Esophagus (tissue), 2 donors: ENCODE measurements around the gene PVALEF. TPM values are rescaled to one million over a fixed set of nuclear protein-coding genes. Genes with fewer than 3 reads are reported as not detected.

Experiments used
- H3K27ac ChIP-seq, 2 donors: one replicate each; pipeline ENCODE4 v1.5.1; 2013; ENCODE audit warnings: low read depth in 2 of 2, mild to moderate bottlenecking in 2 of 2, inconsistent platforms in 1 of 2, low read length in 1 of 2, moderate library complexity in 1 of 2
- H3K27me3 ChIP-seq, 2 donors: one replicate each; pipeline ENCODE4 v1.6.1; 2013; ENCODE audit warnings: low read length in 2 of 2, control low read depth in 1 of 2, mild to moderate bottlenecking in 1 of 2; ENCODE audit not compliant: insufficient read depth in 2 of 2, control insufficient read depth in 1 of 2
- H3K36me3 ChIP-seq, 2 donors: one replicate each; pipeline ENCODE4 v1.6.1; 2013; ENCODE audit warnings: low read length in 1 of 2; ENCODE audit not compliant: control insufficient read depth in 2 of 2, insufficient read depth in 2 of 2
- H3K4me1 ChIP-seq, 2 donors: one replicate each; pipeline ENCODE4 v1.6.1; 2013; ENCODE audit warnings: low read length in 1 of 2; ENCODE audit not compliant: control insufficient read depth in 2 of 2, insufficient read depth in 2 of 2
- H3K4me3 ChIP-seq, 2 donors: one replicate each; pipeline ENCODE4 v1.5.1; 2013; ENCODE audit warnings: low read length in 2 of 2, mild to moderate bottlenecking in 2 of 2, low read depth in 1 of 2, moderate library complexity in 1 of 2
- H3K9me3 ChIP-seq, 2 donors: one replicate each; pipeline ENCODE4 v1.6.1; 2013; ENCODE audit warnings: mild to moderate bottlenecking in 2 of 2, low read depth in 1 of 2, low read length in 1 of 2, moderate library complexity in 1 of 2; ENCODE audit not compliant: control insufficient read depth in 2 of 2, insufficient read depth in 1 of 2
- WGBS, 2 donors: extraction: QIAGEN DNeasy Blood & Tissue Kit; methylation state at CpG; one replicate each; pipeline ENCODE4 v1.1.7; 2013; 5-methylcytosine and 5-hydroxymethylcytosine counted together
- polyA plus RNA-seq, 2 donors: library from polyadenylated mRNA; stranded (reverse); fragments of 200-250 nt; gene quantifications; one replicate each; pipeline ENCODE4 v1.2.3, GENCODE V29; 2013
- donor health status: healthy with polysubstance abuse.
- donor health status: Bipolar disorder and iron deficiency.

The PVALEF gene
- polyA plus RNA-seq, 2 donors = not detected

DNA sequence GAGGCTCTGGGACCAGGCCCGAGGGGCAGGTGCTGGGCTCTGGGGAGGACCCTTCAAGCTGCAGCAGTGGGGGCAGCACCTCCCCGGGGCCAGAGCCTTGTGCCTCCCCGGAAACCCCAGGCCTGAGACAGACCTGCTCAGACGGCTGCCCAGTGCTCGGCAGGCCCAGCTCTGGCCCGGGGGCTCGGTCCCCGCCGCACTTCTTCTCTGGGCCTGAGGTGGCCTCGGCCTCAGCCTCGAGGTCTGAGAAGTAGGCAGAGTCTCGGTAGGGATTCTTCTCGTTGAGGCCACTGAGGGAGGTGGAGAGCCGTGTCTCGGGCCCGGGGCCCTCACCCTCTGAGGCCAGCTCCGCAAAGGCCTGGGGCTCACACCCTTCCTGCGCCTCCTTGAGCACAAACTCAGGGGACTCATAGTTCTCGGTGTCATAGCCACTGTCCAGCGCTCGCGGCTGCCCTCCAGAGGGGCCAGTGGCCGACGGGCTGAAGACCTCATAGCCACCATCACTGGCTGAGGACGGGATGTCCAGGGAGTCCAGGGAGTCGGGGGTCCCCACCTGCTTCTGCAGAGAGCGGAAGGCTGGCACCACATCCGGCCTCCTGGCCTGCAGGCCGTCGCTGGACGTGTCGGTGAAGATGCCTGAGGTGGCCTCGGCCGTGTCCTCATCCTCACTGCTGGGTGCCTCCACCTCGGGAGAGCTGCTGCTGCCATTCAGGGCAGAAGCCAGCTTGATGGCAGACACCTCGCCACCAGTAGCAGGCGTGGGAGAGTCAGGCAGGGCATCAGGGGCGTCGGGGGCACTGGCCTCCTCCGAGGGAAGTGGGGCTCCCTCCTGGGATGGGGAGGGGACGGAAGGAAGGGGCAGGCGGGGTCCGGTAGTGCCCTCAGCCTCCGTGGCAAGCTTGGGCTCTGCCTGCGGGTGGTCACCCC, 44.3 kb upstream of the PVALEF start:
- Histone ChIP-seq H3K4me3 (no peak overlapping the region), H3K36me3 (peaks cover 0 to 10% of the 10 kb centered on the region in 2 donors), H3K27ac (no peak overlapping the region), H3K27me3 (no peaks in the 10 kb centered on the region), H3K9me3 (peaks cover 0 to 5% of the 10 kb centered on the region in 2 donors), H3K4me1 (peaks cover 4 to 26% of the 10 kb centered on the region in 2 donors)
- 67 to 73% methylated on average over 43 to 45 of the region's 45 CpGs for WGBS, 2 donors

GRCh38 chr17:81121841-81122733, 43.2 kb upstream of the PVALEF start:
- Histone ChIP-seq H3K4me1 (peaks cover 4 to 26% of the 10 kb centered on the region in 2 donors), H3K4me3 (no peak overlapping the region), H3K36me3 (no peaks in the 10 kb centered on the region), H3K27ac (no peak overlapping the region), H3K27me3 (no peaks in the 10 kb centered on the region), H3K9me3 (peaks cover 0 to 5% of the 10 kb centered on the region in 2 donors)
- 38 to 53% methylated on average over 75 to 109 of the region's 109 CpGs for WGBS, 2 donors

GRCh38 chr17:81123052-81124048, 42.0 kb upstream of the PVALEF start:
- WGBS, 2 donors = 67 to 81% methylated on average over 36 to 39 of the region's 39 CpGs
- no peak overlapping the region for H3K27ac ChIP-seq
- H3K4me1 ChIP-seq = peaks cover 4 to 23% of the 10 kb centered on the region in 2 donors
- H3K4me3 ChIP-seq = no peak overlapping the region
- H3K36me3 ChIP-seq = no peaks in the 10 kb centered on the region
- H3K9me3 ChIP-seq = peaks cover 0 to 5% of the 10 kb centered on the region in 2 donors
- H3K27me3 ChIP-seq = no peaks in the 10 kb centered on the region

- Histone ChIP-seq H3K4me1 (peaks cover 0 to 13% of the 10 kb centered on the region in 2 donors), H3K27ac (no peak overlapping the region), H3K4me3 (no peak overlapping the region), H3K9me3 (peaks cover 0 to 4% of the 10 kb centered on the region in 2 donors), H3K36me3 (no peaks in the 10 kb centered on the region), H3K27me3 (no peaks in the 10 kb centered on the region)
- 90 to 92% methylated on average over 17 to 18 of the region's 18 CpGs for WGBS, 2 donors
Measured at GRCh38 chr17:81124377-81124776, 40.9 kb upstream of the PVALEF start.

DNA sequence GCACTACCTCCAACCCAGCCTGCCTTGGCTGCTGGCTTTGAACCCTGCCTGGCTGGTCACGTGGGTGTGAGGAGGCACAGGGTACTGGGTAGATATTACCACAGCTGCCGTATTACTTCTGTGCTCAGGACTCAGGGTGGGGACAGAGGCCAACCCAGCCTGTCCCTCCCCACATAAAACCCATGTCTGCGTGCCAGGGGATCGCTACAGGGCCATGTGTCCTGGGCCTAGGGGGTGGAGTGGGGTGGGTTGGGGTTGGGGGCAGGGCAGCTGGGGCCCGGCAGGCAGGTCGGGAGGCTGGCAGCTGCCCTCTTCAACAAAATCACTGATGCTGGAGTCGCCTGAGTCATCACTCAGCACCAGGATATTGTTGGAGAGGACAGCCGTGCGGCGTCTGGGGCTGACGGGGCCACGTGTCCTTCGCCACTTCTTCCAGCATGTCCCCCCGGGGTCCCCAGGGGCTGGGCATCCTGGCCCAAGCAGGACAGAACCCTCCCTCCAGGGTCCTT, 39.7 kb upstream of the PVALEF start:
- H3K36me3 ChIP-seq = no peaks in the 10 kb centered on the region
- H3K27me3 ChIP-seq = no peaks in the 10 kb centered on the region

DNA sequence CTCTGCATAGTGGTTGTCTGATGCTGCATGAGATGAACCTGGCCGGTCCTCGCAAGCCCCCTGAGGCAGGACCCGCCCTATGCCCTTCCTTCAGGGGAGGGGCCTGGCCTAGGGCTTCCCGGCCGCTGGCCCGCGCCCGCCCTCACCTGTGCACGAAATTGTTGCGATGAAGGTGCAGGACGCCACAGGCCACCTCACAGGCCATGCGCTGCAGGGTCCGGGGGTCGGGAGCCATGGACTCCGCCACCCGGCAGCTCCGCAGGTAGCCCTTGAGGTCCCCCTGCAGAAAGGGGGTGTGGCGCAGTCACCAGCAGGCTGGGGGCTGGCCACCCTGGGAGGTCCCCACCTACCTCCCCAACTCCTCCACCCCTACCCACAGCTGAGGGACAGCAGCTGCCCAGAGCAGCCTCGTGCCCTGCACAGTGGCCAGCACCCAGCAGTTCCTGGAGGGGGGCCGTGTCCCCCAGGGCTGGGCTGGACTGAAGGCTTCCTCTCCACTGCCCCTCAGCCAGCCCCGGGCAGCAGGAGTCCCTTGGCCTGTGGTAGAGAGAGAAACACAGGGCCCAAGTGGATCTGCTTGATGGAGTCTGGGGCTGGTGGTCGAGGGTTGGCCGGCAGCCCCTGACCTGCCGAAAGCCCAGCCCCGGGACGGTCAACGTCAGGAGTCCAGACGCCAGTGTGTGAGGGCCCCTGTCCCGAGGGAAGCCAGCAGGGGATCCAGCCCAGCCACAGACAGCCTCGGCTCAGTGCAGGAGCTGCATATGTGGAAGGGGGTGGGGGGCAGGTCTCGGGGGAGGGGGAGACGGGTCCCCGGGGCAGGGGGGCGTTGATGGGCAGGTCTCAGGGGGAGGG, 38.8 kb upstream of the PVALEF start:
- Histone ChIP-seq H3K4me1 (peaks cover 0 to 10% of the 10 kb centered on the region in 2 donors), H3K4me3 (no peak overlapping the region), H3K9me3 (no peaks in the 10 kb centered on the region), H3K27ac (no peak overlapping the region), H3K36me3 (no peaks in the 10 kb centered on the region), H3K27me3 (no peaks in the 10 kb centered on the region)
- WGBS, 2 donors = 51 to 64% methylated on average over 25 to 34 of the region's 34 CpGs

More for the DNA sequence above, 39.7 kb upstream of the PVALEF start:
- Histone ChIP-seq H3K27ac (no peak overlapping the region), H3K4me3 (no peak overlapping the region), H3K9me3 (no peaks in the 10 kb centered on the region), H3K4me1 (peaks cover 0 to 10% of the 10 kb centered on the region in 2 donors)
- WGBS, 2 donors = 46 to 54% methylated on average over 14 of the region's 14 CpGs

- 46 to 47% methylated on average over 4 to 5 of the region's 5 CpGs for WGBS, 2 donors
- H3K36me3 ChIP-seq = no peaks in the 10 kb centered on the region
- peaks cover 0 to 10% of the 10 kb centered on the region in 2 donors for H3K4me1 ChIP-seq
- no peaks in the 10 kb centered on the region for H3K27me3 ChIP-seq
- H3K4me3 ChIP-seq = no peak overlapping the region
- no peak overlapping the region for H3K27ac ChIP-seq
- H3K9me3 ChIP-seq = no peaks in the 10 kb centered on the region
Measured at GRCh38 chr17:81127133-81127455, 38.2 kb upstream of the PVALEF start.

DNA sequence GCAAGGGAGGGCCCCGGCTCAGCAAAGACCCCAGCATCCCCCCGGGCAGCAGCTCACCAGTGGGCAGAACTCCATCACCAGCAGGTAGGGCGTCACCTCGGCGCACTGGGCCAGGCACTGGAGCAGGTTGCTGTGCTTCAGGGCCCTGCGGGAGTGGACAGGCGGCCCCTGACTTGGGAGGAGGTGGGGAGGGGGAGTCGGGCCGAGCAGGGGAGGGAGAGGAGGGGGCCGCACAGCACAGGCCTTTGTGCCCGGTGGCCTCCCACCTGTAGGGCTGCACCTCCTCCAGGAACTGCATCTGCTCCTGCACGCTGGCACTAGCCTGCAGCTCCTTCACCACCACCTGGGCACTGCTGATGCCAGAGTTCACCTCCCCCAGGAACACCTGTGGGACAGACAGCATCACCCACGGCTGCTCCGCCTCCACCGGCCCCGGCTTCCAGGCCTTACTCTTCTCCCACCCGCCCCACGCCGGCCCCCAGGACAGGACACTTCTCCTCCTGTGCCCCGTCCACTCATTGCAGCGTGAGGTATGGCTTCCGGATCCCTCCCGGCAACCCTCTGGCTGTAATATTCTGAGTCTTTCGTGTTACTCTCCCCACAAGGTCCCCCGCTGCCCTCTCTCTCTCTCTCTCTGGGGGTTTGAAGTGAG, 37.7 kb upstream of the PVALEF start:
- peaks cover 0 to 10% of the 10 kb centered on the region in 2 donors for H3K4me1 ChIP-seq
- H3K9me3 ChIP-seq = no peaks in the 10 kb centered on the region
- H3K27ac ChIP-seq = no peak overlapping the region
- no peak overlapping the region for H3K4me3 ChIP-seq
- 64% methylated on average over 23 to 25 of the region's 25 CpGs for WGBS, 2 donors
- H3K36me3 ChIP-seq = no peaks in the 10 kb centered on the region
- no peaks in the 10 kb centered on the region for H3K27me3 ChIP-seq
